Right lobe of liver (tissue), 4 donors: ENCODE measurements around the gene GTPBP3.

Source experiments
- POLR2A ChIP-seq: fragments of 450-650 bp; IDR thresholded peaks from one replicate; pipeline ENCODE4 v1.6.1; 2017; ENCODE audit warnings: antibody characterized with exemption, mild to moderate bottlenecking
- TF ChIP-seq, protein P1 (sequence below), 4 donors: fragments of 200-600 bp in 3 of 4; fragments of 450-650 bp in 1 of 4; IDR thresholded peaks; one replicate each; pipeline versions ENCODE4 v1.5.1 to v1.8.0; 2016 to 2022; ENCODE audit warnings: antibody characterized with exemption in 4 of 4, mild to moderate bottlenecking in 2 of 4
- donor health status: DM: no; HTN: no; CAD: no.
- donor health status: DM: no; HTN: no; CAD: no.
- donor health status: DM: no; HTN: yes; CAD: no.

DNA sequence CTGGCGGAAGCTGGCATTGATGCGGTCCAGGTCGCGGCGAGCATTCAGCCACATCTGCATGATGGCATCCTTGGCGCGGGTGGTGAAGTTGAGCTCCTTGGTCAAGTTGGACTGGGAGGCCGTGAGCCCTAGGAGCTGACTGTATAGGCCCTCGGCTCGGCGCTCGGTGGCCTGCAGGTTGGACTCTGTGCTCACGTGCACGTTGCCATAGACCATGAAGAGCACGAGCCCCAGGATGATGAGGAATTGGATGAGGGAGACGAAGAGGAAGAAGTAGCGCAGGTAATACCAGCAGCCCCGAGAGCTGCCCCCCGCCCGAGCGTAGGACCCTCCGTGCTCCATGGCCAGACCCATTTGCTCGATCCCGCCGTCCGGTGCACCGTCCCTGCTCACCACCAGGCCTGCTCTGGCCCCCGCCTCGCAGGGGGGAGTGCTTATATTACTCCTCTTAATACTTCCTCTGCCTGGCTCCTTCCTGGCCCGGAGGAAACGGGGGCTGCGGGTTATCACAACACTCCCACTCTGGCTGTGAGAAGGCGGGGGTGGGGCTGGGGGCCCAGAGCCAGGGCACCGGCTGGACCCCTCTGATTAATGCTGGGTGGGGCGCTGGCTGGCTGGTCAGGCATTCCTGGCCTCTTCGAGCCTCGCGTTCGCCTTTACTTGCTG lies 39.7 kb downstream of the GTPBP3 start, which contains the start of gene PLVAP:
- TF ChIP-seq, protein P1, sequence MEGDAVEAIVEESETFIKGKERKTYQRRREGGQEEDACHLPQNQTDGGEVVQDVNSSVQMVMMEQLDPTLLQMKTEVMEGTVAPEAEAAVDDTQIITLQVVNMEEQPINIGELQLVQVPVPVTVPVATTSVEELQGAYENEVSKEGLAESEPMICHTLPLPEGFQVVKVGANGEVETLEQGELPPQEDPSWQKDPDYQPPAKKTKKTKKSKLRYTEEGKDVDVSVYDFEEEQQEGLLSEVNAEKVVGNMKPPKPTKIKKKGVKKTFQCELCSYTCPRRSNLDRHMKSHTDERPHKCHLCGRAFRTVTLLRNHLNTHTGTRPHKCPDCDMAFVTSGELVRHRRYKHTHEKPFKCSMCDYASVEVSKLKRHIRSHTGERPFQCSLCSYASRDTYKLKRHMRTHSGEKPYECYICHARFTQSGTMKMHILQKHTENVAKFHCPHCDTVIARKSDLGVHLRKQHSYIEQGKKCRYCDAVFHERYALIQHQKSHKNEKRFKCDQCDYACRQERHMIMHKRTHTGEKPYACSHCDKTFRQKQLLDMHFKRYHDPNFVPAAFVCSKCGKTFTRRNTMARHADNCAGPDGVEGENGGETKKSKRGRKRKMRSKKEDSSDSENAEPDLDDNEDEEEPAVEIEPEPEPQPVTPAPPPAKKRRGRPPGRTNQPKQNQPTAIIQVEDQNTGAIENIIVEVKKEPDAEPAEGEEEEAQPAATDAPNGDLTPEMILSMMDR (IDR thresholded peaks at IDR 0.05), result no peak
- TF ChIP-seq POLR2A, result no peak
